HEK293 (cell line): ENCODE results near the gene ZCCHC24.

Source experiments
- CTCF ChIA-PET: fragments of 350-600 bp; formaldehyde crosslinking; extraction: SDS; loops from one replicate; lab custom pipeline; 2021; ENCODE audit warnings: antibody characterized with exemption; lab: Yijun Ruan, JAX
- POLR2A ChIA-PET: fragments of 300-600 bp; formaldehyde crosslinking; extraction: SDS; loops from one replicate; lab custom pipeline; 2020; ENCODE audit warnings: antibody characterized with exemption, inconsistent platforms; lab: Yijun Ruan, JAX
- H3K27ac ChIP-seq: fragments of 200-500 bp; sonication (Bioruptor generic); 2 replicates; pipeline ENCODE4 v1.5.1; 2014; ENCODE audit warnings: low read depth, low read length, control low read depth, inconsistent platforms; ENCODE audit errors: extremely low read depth
- H3K36me3 ChIP-seq, 2 experiments: fragments of 200-500 bp in 1 of 2; sonication (Bioruptor generic) in 1 of 2; 1 replicate in 1 of 2; 2 replicates in 1 of 2; pipeline ENCODE4 v1.5.1; 2014 to 2017; ENCODE audit warnings: inconsistent platforms in 2 of 2, low read length in 2 of 2; ENCODE audit not compliant: control insufficient read depth in 2 of 2, insufficient read depth in 1 of 2
- H3K4me1 ChIP-seq: fragments of 200-500 bp; sonication (Bioruptor generic); 2 replicates; pipeline ENCODE4 v1.5.1; 2014; ENCODE audit warnings: mild to moderate bottlenecking, low read length, inconsistent platforms; ENCODE audit not compliant: control insufficient read depth, insufficient read depth
- H3K4me3 ChIP-seq: 2 replicates; pipeline ENCODE4 v1.5.1; 2011; ENCODE audit warnings: low read depth, mild to moderate bottlenecking, control low read depth, low read length, moderate library complexity
- H3K9me3 ChIP-seq: fragments of 200-500 bp; sonication (Bioruptor generic); 2 replicates; pipeline ENCODE4 v1.5.1; 2014; ENCODE audit warnings: low read depth, low read length, inconsistent platforms; ENCODE audit not compliant: control insufficient read depth, insufficient read depth
- PRDM10 ChIP-seq: fragments of 450-650 bp; formaldehyde crosslinking; IDR thresholded peaks from 2 replicates; pipeline ENCODE4 v1.5.1; 2016; ENCODE audit warnings: missing biosample characterization, missing genetic modification characterization
- REST ChIP-seq: fragments of 450-650 bp; formaldehyde crosslinking; IDR thresholded peaks from 2 replicates; pipeline ENCODE4 v1.5.1; 2016; ENCODE audit warnings: missing biosample characterization, missing genetic modification characterization
- ZNF2 ChIP-seq: fragments of 450-650 bp; formaldehyde crosslinking; IDR thresholded peaks from 2 replicates; pipeline ENCODE4 v1.5.1; 2016; ENCODE audit warnings: missing biosample characterization, missing genetic modification characterization
- ZNF214 ChIP-seq: fragments of 450-650 bp; formaldehyde crosslinking; IDR thresholded peaks from 2 replicates; pipeline ENCODE4 v1.5.1; 2017; ENCODE audit warnings: missing biosample characterization, mild to moderate bottlenecking, missing genetic modification characterization, borderline replicate concordance
- ZNF311 ChIP-seq: fragments of 450-650 bp; formaldehyde crosslinking; IDR thresholded peaks from 2 replicates; pipeline ENCODE4 v1.5.1; 2017; ENCODE audit warnings: missing biosample characterization, missing genetic modification characterization, borderline replicate concordance
- ZNF768 ChIP-seq: fragments of 450-650 bp; formaldehyde crosslinking; IDR thresholded peaks from 2 replicates; pipeline ENCODE4 v1.5.1; 2018; ENCODE audit warnings: missing biosample characterization, mild to moderate bottlenecking, missing genetic modification characterization
- ZNF830 ChIP-seq: fragments of 450-650 bp; IDR thresholded peaks from 2 replicates; pipeline ENCODE4 v1.5.0; 2018; ENCODE audit warnings: missing biosample characterization, missing genetic modification characterization, low read depth, mild to moderate bottlenecking, moderate library complexity
- ZNF843 ChIP-seq: fragments of 450-650 bp; formaldehyde crosslinking; IDR thresholded peaks from 2 replicates; pipeline ENCODE4 v1.5.1; 2016; ENCODE audit warnings: missing biosample characterization, missing genetic modification characterization

Gene ZCCHC24

GRCh38 chr10:79391231-79392019 is 54.0 kb downstream of the ZCCHC24 start (continued):
- TF ChIP-seq PRDM10 (no peak), ZNF214 (no peak)

- H3K4me3 ChIP-seq = no peak overlapping the region
- POLR2A ChIA-PET = interaction anchor here (0.9 kb wide), 1 partner anchor 55 kb away, joined by 4 read pairs; the partner anchor contains the start of gene ZCCHC24
- H3K27ac ChIP-seq = no peak overlapping the region
- CTCF ChIA-PET = interaction anchor here (0.9 to 1.3 kb wide), 3 partner anchors 10 to 77 kb away, joined by 3 to 4 read pairs (median 4); no protein-coding TSS in a partner anchor
- TF ChIP-seq ZNF843 = no peak
- TF ChIP-seq REST (tag by site-specific recombination) = no peak
- TF ChIP-seq, all 188 proteins: peak for 0
- H3K9me3 ChIP-seq = no peaks in the 10 kb centered on the region
- no peaks in the 10 kb centered on the region for H3K36me3 ChIP-seq
- no peaks in the 10 kb centered on the region for H3K4me1 ChIP-seq
These were observed 54.7 kb downstream of the ZCCHC24 start for GRCh38 chr10:79390551-79391229.

- POLR2A ChIA-PET = no interaction called here
- TF ChIP-seq ZNF2 (no peak), ZNF311 (tag by site-specific recombination) (no peak), ZNF830 (tag by site-specific recombination) (no peak), ZNF768 (tag by site-specific recombination) (0 out of 2 replicates have a peak, but pooled peaks have one; percentile 46)
- CTCF ChIA-PET = interaction anchor here (0.6 to 1.3 kb wide), 5 partner anchors 10 to 630 kb away, joined by 3 to 6 read pairs (median 4); no protein-coding TSS in a partner anchor
- no peaks in the 10 kb centered on the region for H3K4me1 ChIP-seq
- H3K9me3 ChIP-seq = no peaks in the 10 kb centered on the region
- H3K27ac ChIP-seq = no peak overlapping the region
- no peaks in the 10 kb centered on the region for H3K36me3 ChIP-seq
- H3K4me3 ChIP-seq = no peak overlapping the region
These were observed 55.4 kb downstream of the ZCCHC24 start for GRCh38 chr10:79390057-79390456.
